Neural progenitor cell (in vitro differentiated cells): ENCODE measurements around the gene OPHN1.

Source experiments
- EZH2 ChIP-seq: fragments of 200-600 bp; sonication (generic); IDR thresholded peaks from 2 replicates; pipeline ENCODE4 v1.6.1; 2017; ENCODE audit warnings: antibody characterized with exemption, mild to moderate bottlenecking, moderate library complexity
- EZH2phosphoT487 ChIP-seq: fragments of 200-600 bp; sonication (generic); IDR thresholded peaks from 2 replicates; pipeline ENCODE4 v1.6.1; 2017; ENCODE audit warnings: antibody characterized with exemption
- TF ChIP-seq, protein P1 (sequence below): fragments of 200-600 bp; sonication (generic); IDR thresholded peaks from 2 replicates; pipeline ENCODE4 v1.5.1; 2017; ENCODE audit warnings: antibody characterized with exemption, mild to moderate bottlenecking

DNA sequence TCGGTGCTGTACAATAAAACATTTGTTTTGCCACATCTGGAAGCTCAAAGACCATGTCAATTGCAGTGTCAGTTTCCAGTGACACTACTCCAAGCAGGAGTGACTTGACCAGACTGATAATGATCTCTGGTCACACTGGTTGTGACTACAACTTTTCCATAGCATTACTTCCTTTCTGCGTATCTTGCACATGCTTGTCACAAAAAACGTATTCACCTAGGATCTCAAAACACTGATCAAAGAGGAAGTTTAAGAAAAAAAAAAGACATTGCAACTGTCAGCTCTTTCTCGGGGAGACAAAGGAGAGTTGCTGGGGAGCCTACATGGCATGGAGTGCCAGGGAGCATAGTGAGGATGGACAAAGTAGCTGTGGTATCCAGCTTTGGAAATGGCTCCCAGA, 60.6 kb downstream of the OPHN1 start:
- TF ChIP-seq, protein P1, sequence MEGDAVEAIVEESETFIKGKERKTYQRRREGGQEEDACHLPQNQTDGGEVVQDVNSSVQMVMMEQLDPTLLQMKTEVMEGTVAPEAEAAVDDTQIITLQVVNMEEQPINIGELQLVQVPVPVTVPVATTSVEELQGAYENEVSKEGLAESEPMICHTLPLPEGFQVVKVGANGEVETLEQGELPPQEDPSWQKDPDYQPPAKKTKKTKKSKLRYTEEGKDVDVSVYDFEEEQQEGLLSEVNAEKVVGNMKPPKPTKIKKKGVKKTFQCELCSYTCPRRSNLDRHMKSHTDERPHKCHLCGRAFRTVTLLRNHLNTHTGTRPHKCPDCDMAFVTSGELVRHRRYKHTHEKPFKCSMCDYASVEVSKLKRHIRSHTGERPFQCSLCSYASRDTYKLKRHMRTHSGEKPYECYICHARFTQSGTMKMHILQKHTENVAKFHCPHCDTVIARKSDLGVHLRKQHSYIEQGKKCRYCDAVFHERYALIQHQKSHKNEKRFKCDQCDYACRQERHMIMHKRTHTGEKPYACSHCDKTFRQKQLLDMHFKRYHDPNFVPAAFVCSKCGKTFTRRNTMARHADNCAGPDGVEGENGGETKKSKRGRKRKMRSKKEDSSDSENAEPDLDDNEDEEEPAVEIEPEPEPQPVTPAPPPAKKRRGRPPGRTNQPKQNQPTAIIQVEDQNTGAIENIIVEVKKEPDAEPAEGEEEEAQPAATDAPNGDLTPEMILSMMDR: no peak
- no peak for TF ChIP-seq EZH2
- no peak for TF ChIP-seq EZH2phosphoT487
